Activated CD4-positive, alpha-beta T cell treated with anti-CD3 and anti-CD28 coated beads, Interleukin-2, amount 50 U/mL, for 16 hours (primary cell): Measurements from ENCODE around the gene RANBP1.
"Not testable (repeated sequence)": the region's sequence is repeated elsewhere in the genome, so short reads cannot be mapped to it uniquely, and the experiment has no call there.

ENCODE experiments used
- DNase-seq: peaks from one replicate; pipeline ENCODE4 v3.0.0-alpha.2; 2020

Gene RANBP1

DNA sequence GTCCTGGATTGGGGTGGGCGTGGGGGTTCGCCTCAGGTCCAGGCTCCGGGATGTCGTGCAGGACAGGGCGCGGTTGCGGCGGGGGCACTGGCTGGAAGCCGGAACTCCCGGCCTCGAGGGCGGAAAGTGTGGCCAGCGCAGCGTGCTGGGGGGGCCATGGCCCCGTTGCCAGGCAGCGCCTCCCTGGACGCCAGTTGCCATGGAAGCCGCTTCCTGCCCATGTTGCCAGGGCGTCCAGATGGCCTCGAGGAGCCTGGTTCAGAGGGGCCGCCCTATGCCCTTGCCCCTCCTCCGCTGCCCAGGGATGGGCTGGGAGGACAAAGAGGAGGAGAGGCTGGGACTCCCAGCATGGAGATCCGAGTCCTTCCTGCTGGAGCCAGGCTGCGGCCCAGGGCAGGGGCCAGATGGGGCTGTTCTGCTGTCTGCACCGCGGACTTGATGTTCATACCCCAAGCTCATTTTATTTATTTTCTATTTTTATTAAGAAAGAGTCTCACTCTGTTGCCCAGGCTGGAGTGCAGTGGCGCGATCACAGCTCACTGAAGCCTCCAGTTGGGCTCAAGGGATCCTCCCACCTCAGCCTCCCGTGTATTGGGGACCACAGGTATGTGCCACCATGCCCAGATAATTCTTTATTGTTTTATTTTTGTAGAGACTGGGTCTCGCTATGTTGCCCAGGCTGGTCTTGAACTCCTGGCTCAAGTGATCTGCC, 39.6 kb downstream of the RANBP1 start:
- DNase-seq, result no peak

DNA sequence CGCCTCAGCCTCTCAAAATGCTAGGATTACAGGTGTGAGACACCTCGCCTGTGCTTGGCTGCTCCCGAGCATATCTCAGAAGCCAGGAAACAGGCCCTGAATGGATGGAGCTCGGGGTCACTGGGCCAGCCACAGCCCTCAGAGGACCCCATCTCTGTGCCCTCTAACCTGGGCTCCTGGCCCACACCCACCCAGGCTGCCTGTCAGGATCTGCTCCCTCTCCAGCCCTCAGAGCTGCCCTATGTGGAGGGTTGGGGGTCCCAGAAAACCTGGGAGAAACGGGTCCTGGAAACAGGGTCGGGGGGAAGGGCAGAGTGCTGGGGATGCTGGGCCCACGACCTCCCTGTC, 40.1 kb downstream of the RANBP1 start:
- no peak for DNase-seq

GRCh38 chr22:20156611-20157429, 40.9 kb downstream of the RANBP1 start:
- peak; percentile 84 for DNase-seq

DNA sequence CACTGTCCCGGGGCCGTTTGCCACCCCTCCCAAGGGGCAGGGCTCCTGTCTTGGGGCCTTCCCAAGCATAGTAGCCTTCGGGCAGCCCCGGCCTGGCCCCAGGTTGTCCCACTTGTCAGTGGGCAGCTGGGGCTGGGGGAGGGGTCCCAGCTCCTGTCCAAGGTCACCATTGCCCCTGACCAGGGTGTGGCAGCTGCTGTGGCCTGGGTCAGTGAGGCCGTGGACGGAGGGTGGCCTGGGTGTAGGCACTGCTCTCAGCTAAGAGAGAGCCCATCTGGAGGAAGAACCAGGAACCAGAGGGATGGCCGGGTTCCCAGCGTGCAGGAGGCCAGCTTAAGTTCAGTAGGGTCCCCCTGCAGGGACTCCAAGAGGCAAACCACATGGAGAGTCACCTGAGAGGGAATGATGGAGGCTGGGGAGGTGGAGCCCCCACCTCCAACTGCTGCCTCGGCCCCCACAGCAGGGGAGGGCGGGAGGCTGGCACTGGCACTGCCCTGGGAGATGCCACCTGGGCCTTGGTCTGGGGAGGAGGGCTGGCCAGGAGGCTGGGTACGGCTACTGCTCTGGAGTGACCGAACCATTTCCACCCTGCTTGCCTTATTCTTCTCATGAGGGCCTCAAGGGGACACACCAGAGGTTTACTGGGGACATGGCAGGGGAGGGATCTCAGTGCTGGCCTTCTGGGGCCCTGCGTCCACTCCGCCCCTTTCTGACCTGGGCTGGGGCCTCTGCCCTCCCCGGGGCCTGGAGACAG, 41.7 kb downstream of the RANBP1 start:
- DNase-seq, result no peak

DNA sequence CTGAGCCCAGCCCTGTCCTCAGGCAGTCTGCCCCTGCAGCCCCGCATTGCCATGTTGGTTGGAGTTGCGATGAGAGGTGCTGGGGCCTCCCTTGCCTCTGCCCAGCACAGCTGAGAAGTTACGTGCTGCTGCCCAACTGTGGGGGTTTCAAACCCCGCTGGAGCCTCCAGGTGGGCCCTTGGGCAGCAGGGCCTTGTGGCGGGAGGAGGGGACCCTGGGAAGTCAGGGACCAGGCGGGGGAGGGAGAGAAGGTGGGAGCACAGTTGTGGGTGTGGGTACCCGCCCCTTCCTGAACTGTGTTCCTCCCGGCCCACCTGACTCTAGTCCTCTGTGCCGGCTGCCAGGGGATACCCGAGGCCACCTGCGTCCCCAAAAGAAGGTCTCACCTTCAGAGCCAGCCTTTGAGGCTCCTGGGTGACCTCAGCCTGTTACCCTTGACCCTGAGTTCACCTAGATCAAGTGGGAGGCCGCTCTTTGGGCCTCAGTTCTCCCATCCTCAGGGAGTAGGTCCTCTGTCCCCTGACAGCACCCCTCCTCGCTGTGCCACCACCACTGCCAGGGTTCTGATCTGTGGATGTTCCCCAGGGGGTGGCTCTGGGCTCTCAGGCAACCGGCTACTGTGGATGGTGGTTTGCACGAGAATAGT, 42.6 kb downstream of the RANBP1 start:
- DNase-seq, result no peak

- no peak for DNase-seq
These were observed 43.2 kb downstream of the RANBP1 start for GRCh38 chr22:20159076-20159475.

- not testable (repeated sequence) for DNase-seq
These were observed 43.6 kb downstream of the RANBP1 start for GRCh38 chr22:20159531-20159930.

DNA sequence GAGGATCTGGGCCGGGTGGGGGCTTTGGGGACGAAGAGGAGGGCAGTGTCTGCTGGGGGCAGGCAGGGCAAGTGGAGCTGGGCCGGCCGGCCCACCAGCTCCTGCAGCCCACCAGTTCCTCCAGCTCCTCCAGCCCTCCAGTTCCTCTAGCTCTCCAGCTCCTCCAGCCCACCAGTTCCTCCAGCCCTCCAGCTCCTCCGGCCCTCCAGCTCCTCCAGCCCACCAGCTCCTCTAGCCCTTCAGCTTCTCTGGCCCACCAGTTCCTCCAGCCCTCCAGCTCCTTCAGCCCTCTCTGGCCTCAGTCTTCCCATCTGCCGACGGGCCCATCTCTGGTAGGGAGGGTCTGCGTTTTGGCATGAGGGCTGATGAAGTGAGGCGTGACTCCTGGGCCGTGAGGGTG, 44.1 kb downstream of the RANBP1 start:
- DNase-seq, result no peak

DNA sequence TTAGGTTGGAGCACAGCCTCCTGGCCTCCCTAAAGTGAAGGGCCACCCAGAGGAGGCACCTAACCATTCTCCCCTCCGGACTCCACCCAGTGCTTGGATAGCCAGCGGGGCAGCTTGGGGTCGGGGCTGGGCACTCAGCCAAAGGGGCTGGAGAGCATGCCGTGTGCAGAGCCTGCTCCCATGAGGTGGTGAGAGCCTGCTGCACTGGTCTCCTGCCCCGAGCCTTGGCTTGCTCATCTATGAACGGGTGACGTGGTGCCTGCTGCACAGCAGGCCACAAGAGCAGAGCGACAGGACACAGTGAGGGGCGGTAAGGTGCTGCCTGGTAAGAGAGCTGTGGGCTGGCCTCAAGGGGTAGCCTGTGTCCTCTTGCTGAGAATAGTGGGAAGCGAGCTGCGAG, 49.0 kb downstream of the RANBP1 start:
- no peak for DNase-seq

DNA sequence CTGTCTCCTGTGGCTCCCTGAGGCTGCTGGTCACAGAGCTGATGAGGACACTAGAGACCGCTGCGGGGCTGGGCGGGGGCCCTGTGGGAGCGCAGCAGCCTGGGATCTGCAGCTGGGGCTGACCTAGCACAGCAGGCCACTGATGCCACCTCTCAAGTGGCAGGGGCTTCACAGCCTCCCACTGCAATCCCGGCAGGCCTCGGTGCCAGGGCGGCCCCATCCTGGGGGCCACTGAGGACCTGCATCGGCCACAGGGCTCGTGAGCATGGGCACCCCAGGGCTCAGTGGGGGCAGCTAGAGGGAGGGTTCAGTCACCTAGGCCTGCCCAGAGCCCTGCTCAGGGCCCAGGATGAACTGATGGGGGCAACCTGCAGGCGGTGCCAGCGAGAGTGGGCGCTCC, 49.5 kb downstream of the RANBP1 start:
- DNase-seq, result no peak

GRCh38 chr22:20165913-20166312, 50.0 kb downstream of the RANBP1 start:
- DNase-seq, result no peak

- DNase-seq, result no peak
These were observed 50.8 kb downstream of the RANBP1 start for GRCh38 chr22:20166703-20167102.

DNA sequence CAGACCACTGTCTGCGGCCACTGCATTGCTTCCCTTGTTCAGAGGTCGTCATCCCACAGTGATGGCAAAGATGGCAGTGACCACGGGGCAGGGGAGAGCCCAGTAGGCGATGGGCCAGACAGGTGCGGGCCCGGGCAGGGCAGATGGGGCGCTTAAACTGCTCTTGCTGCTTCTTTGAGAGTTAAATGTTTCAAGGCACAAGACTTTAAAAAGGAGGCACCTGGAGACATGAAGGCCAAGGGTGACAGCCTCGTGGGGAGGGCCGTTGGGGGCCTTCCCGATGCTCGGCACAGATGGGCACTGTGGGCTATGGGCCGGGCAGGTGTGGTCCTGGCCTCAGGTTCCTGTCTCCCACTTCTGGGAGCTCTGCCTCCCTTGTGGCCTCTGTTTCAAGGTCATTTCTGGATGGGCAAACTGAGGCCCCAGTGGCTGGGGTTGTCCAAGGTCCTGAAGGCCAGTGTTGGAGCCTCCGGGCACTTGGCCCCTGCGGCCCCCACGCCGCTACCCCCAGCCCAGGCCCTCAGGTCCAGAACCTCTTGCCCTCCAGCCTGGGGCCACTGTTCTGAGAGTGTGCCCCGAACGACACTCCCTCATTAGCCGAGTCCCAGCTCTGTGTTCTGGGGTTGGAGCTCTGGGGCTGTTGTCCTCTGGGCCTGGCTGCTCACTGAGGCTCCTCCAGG, 51.9 kb downstream of the RANBP1 start:
- DNase-seq, result no peak

GRCh38 chr22:20169253-20169822, 53.4 kb downstream of the RANBP1 start:
- no peak for DNase-seq

GRCh38 chr22:20170170-20170569, 54.3 kb downstream of the RANBP1 start:
- DNase-seq, result no peak

DNA sequence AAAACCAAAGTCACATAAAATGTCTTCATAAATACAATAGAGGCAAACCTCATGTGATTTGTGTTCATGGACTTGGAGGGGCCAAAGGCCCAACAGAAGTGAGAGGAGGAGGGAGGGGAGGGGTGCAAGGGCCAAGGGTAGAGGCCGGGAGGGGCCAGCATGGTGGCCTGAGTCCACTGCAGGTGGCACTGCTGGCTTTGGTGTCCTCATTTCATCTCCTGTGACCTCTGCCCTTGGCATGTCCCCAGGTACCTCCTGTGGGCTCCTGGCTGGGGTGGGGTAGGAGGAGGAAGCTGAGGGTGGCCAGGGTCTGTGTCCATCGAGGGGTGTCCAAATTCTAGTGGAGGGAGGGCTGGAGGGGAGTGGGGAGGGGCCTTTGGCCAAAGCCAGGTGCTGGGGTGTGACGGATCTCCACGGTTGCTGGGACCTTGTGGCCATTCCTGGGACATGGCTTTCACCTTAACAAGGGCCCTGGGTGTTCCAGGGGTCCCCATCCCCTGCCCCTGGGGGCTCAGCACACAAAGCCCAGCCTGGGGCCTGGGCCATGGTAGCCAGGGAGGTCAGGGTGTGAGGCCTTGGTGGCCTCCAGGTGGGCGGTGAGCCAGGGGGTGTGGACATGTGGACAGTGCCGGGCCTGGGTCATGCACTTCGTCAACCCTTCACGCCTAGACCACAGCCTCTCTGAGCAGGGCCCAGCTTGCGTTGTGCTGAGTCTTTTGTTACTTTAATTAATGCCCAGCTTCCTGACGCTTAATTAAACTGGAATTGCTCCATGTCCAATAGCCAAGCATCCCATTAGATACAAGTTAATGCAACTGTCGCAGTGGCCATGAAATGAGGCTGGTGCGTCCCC, 55.6 kb downstream of the RANBP1 start:
- no peak for DNase-seq

DNA sequence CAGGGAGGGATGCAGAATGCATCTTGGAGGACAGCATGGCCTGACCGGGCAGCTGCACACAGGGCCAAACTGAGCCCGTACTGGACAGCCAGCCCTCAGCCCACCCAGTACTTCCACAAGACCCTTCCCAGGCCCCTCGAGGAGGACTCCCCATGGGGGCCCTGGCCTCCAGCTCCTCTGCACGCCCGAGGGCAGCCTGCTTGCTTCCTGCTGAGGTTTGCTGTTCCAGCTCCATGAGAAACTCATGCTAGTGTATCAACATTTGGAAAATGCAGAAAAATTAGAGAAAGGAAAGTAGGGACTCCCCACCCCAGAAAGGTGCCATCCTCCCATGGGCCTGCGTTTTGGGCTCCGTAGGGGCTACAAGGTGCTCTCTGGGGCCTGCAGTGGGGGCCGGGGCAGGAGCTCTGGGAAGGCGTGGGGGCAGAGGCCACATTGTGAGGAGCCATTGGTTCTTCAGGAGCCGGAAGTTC, 56.3 kb downstream of the RANBP1 start:
- DNase-seq, result no peak

GRCh38 chr22:20173246-20173645, 57.3 kb downstream of the RANBP1 start:
- DNase-seq, result no peak

DNA sequence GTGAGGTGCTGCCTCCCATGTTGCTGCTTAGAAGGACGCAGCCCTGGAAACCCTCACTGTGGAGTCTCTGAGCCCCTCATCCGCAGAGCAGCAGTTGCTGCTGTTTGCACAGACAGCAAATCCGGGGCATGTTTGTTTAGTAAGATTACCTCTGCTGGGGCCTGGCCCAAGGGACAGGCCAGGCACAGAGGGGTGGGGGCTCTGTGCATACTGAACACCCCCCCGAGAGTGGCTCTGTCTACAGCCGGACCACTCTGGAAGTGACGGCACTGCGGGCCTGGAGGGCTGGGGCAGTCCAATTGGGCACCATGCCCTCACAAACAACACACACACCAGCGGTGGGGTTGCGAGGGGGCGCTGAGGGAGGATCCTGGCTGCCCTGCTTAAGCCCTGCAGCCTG, 57.9 kb downstream of the RANBP1 start:
- DNase-seq, result no peak

DNA sequence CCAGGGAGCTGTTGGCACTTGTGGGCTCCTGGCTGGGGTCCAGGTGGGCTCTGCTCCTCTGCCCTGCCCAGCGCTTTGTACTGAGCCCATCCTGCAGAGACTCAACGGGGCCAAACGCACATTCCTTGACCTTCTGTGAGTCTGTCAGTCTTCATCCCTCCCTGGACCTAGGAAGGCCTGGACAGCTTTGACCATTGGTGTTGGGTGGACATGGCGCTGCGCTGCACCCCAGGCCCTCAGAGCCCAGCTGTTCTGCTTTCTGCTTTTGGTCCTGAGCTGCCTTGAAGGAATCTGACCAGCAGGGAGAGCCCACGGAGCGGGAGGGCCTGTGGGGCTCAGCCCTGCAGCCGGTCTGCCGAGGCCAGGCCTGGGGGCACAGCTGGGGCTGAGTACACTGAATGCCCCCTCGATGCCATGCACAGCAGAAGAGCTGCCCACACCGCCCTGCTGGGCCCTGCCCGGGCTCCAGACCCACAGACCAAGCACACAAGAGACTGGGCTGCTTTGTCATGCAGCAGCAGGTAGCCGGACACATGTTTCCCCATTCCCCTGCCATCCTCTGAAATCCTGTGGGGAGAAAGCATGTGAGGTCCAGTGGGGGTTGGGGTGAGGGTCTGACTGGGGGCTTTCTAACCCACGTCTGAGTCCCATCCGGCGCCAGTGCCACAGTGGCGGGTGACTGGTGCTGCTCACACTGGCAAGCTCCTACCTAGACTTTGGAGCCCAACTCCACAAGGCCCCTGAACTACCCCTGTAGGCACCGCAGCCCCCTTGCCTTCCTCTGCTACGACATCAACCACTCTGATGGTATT, 59.1 kb downstream of the RANBP1 start:
- DNase-seq, result no peak

GRCh38 chr22:20175597-20175900, 59.6 kb downstream of the RANBP1 start:
- DNase-seq, result no peak
